SU-DHL-6 (cell line): ENCODE data around the gene BRIP1.

Source experiments
- H2AFZ ChIP-seq: fragments of 200-600 bp; sonication (generic); 2 replicates; pipeline ENCODE4 v1.6.1; 2014; ENCODE audit warnings: low read depth, mild to moderate bottlenecking, moderate library complexity, mixed read lengths, antibody characterized with exemption, low read length; ENCODE audit not compliant: severe bottlenecking
- H3F3A ChIP-seq: fragments of 200-600 bp; shearing (Covaris generic); 2 replicates; pipeline ENCODE4 v1.6.0; 2016; ENCODE audit warnings: antibody characterized with exemption, mild to moderate bottlenecking; ENCODE audit not compliant: insufficient read depth
- H3K27ac ChIP-seq: fragments of 200-600 bp; sonication (generic); 2 replicates; pipeline ENCODE4 v1.5.1; 2016; ENCODE audit warnings: low read depth, mild to moderate bottlenecking, low read length, moderate library complexity, mixed read lengths
- H3K27me3 ChIP-seq: fragments of 200-600 bp; sonication (generic), shearing (Covaris generic); 2 replicates; pipeline ENCODE4 v1.6.0; 2014; ENCODE audit warnings: mild to moderate bottlenecking, low read length
- H3K36me3 ChIP-seq: fragments of 200-600 bp; sonication (generic); 2 replicates; pipeline ENCODE4 v1.6.1; 2014; ENCODE audit warnings: mild to moderate bottlenecking, low read length, mixed read lengths
- H3K4me2 ChIP-seq: fragments of 300-600, 200-600 bp; shearing (Covaris generic), sonication (generic); 2 replicates; pipeline ENCODE4 v1.6.0; 2014; ENCODE audit warnings: low read length, low read depth, mild to moderate bottlenecking; ENCODE audit not compliant: poor library complexity, severe bottlenecking
- H3K4me3 ChIP-seq: fragments of 200-600 bp; sonication (generic); 2 replicates; pipeline ENCODE4 v1.5.1; 2014; ENCODE audit warnings: antibody characterized with exemption, low read length, mild to moderate bottlenecking, mixed read lengths; ENCODE audit not compliant: insufficient read depth, poor library complexity, severe bottlenecking
- H3K79me2 ChIP-seq: fragments of 200-600 bp; sonication (generic); 2 replicates; pipeline ENCODE4 v1.6.1; 2014; ENCODE audit warnings: mild to moderate bottlenecking, low read length, moderate library complexity; ENCODE audit not compliant: insufficient read depth
- H3K9ac ChIP-seq: fragments of 200-600 bp; sonication (generic); 2 replicates; pipeline ENCODE4 v1.7.0; 2014; ENCODE audit warnings: mild to moderate bottlenecking, low read length
- H3K9me2 ChIP-seq: fragments of 200-600 bp; sonication (generic); replicated peaks from 2 replicates; pipeline ENCODE4 v1.6.1; 2014; ENCODE audit warnings: low read length; ENCODE audit not compliant: insufficient read depth
- H3K9me3 ChIP-seq: fragments of 200-600 bp; sonication (generic); 2 replicates; pipeline ENCODE4 v1.6.1; 2014; ENCODE audit warnings: low read length, mixed read lengths; ENCODE audit not compliant: insufficient read depth
- H4K20me1 ChIP-seq: fragments of 200-600 bp; sonication (generic); 2 replicates; pipeline ENCODE4 v1.6.1; 2014; ENCODE audit warnings: low read depth, mild to moderate bottlenecking, antibody characterized with exemption, low read length, moderate library complexity, mixed read lengths
- CTCF ChIP-seq: fragments of 200-600 bp; sonication (generic); IDR thresholded peaks from one replicate; pipeline ENCODE4 v1.5.1; 2017; ENCODE audit warnings: antibody characterized with exemption, mild to moderate bottlenecking, low read length, moderate library complexity; ENCODE audit not compliant: insufficient read depth, poor library complexity, severe bottlenecking
- EZH2phosphoT487 ChIP-seq: fragments of 200-600 bp; sonication (generic), shearing (Covaris generic); conservative IDR thresholded peaks from 2 replicates; pipeline ENCODE4 v1.6.1; 2018; ENCODE audit warnings: mild to moderate bottlenecking, antibody characterized with exemption, low read length, moderate library complexity, mixed read lengths

BRIP1 gene

DNA sequence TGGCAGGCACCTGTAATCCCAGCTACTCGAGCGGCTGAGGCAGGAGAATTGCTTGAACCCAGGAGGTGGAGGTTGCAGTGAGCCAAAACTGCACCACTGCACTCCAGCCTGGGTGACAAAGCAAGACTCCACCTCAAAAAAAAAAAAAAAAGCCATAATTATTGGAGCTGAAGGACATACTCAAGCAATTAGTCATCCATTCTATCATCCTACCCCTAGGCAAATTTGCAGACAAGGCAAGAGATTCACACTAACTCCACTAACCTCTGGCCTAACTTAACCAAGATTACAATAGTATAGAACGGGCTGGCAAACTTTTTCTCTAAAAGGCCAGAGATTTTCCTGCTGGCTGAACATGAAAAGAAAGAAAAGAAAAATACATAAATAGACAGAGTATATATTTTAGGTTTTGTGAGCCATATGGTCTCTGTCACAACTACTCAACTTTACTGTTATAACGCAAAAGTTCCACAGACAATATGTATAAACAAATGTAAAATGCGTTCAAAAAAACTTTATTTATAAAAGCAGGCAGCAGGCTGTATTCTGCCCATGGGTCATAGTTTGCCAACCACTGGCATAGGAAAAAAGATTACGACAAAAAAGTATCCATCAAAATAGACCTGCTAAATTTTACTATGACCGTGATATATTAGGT lies 29.7 kb downstream of the BRIP1 start:
- Histone ChIP-seq H3K4me2 (no peak overlapping the region), H3K9me2 (no peaks in the 10 kb centered on the region), H3K27ac (no peak overlapping the region), H4K20me1 (peaks cover 4% of the 10 kb centered on the region), H3K4me3 (no peak overlapping the region), H3K36me3 (peaks cover 26% of the 10 kb centered on the region; the same call in 1 of the 2 replicates), H3K27me3 (no peaks in the 10 kb centered on the region), H3K9me3 (no peaks in the 10 kb centered on the region), H3K9ac (no peak overlapping the region), H2AFZ (no peak overlapping the region), H3K79me2 (peaks cover 8% of the 10 kb centered on the region; the same call in 1 of the 2 replicates), H3F3A (peaks cover 19% of the 10 kb centered on the region)
- no peak for TF ChIP-seq CTCF
- no peak for TF ChIP-seq EZH2phosphoT487

DNA sequence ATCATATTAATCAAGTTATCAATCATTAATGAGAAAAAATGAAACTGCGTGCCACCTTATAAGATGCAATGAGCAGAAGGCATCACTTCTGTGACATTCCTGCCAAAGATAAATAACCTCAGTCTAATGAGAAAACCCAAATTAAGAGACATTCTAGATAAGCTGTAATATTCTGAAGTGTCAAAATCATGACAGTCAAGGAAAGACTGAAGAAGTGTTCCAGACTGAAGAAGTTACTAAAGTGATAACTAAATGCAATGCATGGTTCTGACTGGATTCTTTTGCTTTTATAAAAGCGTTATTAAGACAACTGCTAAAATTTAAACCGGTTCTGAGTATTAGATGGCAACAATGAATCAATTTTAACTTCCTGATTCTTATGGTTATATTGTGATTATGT lies 30.9 kb downstream of the BRIP1 start:
- peaks cover 11% of the 10 kb centered on the region for H3F3A ChIP-seq
- H4K20me1 ChIP-seq: peaks cover under 1% of the 10 kb centered on the region
- no peaks in the 10 kb centered on the region for H3K9me2 ChIP-seq
- H3K4me3 ChIP-seq: no peak overlapping the region
- TF ChIP-seq EZH2phosphoT487 (no peak), CTCF (no peak)
- H3K27me3 ChIP-seq: no peaks in the 10 kb centered on the region
- H3K9me3 ChIP-seq: no peaks in the 10 kb centered on the region
- no peak overlapping the region for H2AFZ ChIP-seq
- no peak overlapping the region for H3K4me2 ChIP-seq
- H3K9ac ChIP-seq: no peak overlapping the region
- H3K79me2 ChIP-seq: peaks cover 5% of the 10 kb centered on the region; the same call in 1 of the 2 replicates
- no peak overlapping the region for H3K27ac ChIP-seq
- peaks cover 35% of the 10 kb centered on the region for H3K36me3 ChIP-seq

DNA sequence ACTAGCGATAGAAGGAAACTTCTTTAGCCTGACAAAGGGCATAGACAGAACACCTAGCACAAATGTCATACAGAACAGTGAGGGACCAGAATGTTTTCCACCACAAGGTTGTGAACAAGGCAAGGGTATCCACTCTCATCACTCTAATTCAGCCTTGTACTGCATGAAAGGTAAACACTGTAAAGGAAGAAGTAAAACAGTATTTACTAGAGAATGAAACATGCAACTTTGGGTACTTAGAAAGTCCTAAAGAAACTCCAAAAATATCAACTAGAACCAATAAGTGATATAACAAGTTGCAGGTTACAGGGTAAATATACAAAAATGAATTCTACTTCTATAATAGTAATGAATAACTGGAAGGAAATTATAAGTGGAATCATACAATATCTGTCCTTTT lies 32.2 kb downstream of the BRIP1 start:
- Histone ChIP-seq H3K36me3 (peaks cover 29% of the 10 kb centered on the region), H3K9ac (no peak overlapping the region)

More for the DNA sequence above, 32.2 kb downstream of the BRIP1 start:
- H3K9me3 ChIP-seq: no peaks in the 10 kb centered on the region
- no peaks in the 10 kb centered on the region; the same call in 1 of the 2 replicates for H4K20me1 ChIP-seq
- H3K4me3 ChIP-seq: no peak overlapping the region
- H3K79me2 ChIP-seq: peaks cover 4% of the 10 kb centered on the region; the same call in 1 of the 2 replicates
- no peaks in the 10 kb centered on the region for H3F3A ChIP-seq
- TF ChIP-seq EZH2phosphoT487 (no peak), CTCF (no peak)
- no peak overlapping the region for H2AFZ ChIP-seq
- no peak overlapping the region for H3K4me2 ChIP-seq
- H3K27me3 ChIP-seq: no peaks in the 10 kb centered on the region
- H3K27ac ChIP-seq: no peak overlapping the region
- H3K9me2 ChIP-seq: no peaks in the 10 kb centered on the region
